Liver (tissue), 9 donors: Measurements from ENCODE around the gene ACOT11. TPM values are rescaled to one million over a fixed set of nuclear protein-coding genes. Genes with fewer than 3 reads are reported as not detected.

Experiments used
- DNase-seq: peaks from one replicate; pipeline ENCODE4 v3.0.0-alpha.2; 2017; ENCODE audit warnings: low spot score
- H3K27ac ChIP-seq, 2 donors: one replicate each; pipeline ENCODE4 v1.7.0; 2013; ENCODE audit warnings: inconsistent platforms in 2 of 2, low read length in 2 of 2, control low read depth in 1 of 2, low read depth in 1 of 2, mild to moderate bottlenecking in 1 of 2
- H3K27me3 ChIP-seq, 4 donors: one replicate each; pipeline versions ENCODE4 v1.6.1 to v1.7.0; 2013; ENCODE audit warnings: low read length in 3 of 4, inconsistent platforms in 1 of 4, mild to moderate bottlenecking in 1 of 4, moderate library complexity in 1 of 4; ENCODE audit not compliant: control insufficient read depth in 4 of 4, insufficient read depth in 4 of 4
- H3K36me3 ChIP-seq, 4 donors: one replicate each; pipeline versions ENCODE4 v1.6.1 to v1.7.0; 2013; ENCODE audit warnings: low read length in 3 of 4, mild to moderate bottlenecking in 3 of 4, low read depth in 1 of 4, moderate library complexity in 1 of 4; ENCODE audit not compliant: control insufficient read depth in 4 of 4, insufficient read depth in 3 of 4
- H3K4me1 ChIP-seq, 4 donors: one replicate each; pipeline versions ENCODE4 v1.6.1 to v1.7.0; 2013; ENCODE audit warnings: low read length in 3 of 4, mild to moderate bottlenecking in 3 of 4, moderate library complexity in 1 of 4; ENCODE audit not compliant: control insufficient read depth in 4 of 4, insufficient read depth in 4 of 4
- H3K4me3 ChIP-seq, 3 donors: one replicate each; pipeline versions ENCODE4 v1.6.1 to v1.7.0; 2013; ENCODE audit warnings: low read length in 3 of 3, control low read depth in 1 of 3, low read depth in 1 of 3, mild to moderate bottlenecking in 1 of 3
- H3K9ac ChIP-seq, 2 donors: one replicate each; pipeline ENCODE4 v1.7.0; 2013; ENCODE audit warnings: low read length in 2 of 2, mild to moderate bottlenecking in 2 of 2, moderate library complexity in 2 of 2, control low read depth in 1 of 2, low read depth in 1 of 2
- H3K9me3 ChIP-seq, 4 donors: one replicate each; pipeline versions ENCODE4 v1.6.1 to v1.7.0; 2013; ENCODE audit warnings: low read length in 3 of 4; ENCODE audit not compliant: control insufficient read depth in 4 of 4
- CTCF ChIP-seq: fragments of 150-350 bp; IDR thresholded peaks from 2 replicates; pipeline ENCODE4 v1.5.1; 2017; ENCODE audit warnings: improper control_type of control experiment, low read depth, low read length; ENCODE audit not compliant: missing input control
- EGR1 ChIP-seq, 2 donors: IDR thresholded peaks; 2 replicates each; pipeline ENCODE4 v1.6.1; 2016 to 2018; ENCODE audit warnings: antibody characterized with exemption in 2 of 2, low read depth in 2 of 2
- FOXA1 ChIP-seq: IDR thresholded peaks from 2 replicates; pipeline ENCODE4 v1.6.1; 2016; ENCODE audit warnings: antibody characterized with exemption
- FOXA2 ChIP-seq: IDR thresholded peaks from 2 replicates; pipeline ENCODE4 v1.6.1; 2016; ENCODE audit warnings: antibody characterized with exemption
- GABPA ChIP-seq, 2 donors: IDR thresholded peaks in 1 of 2; conservative IDR thresholded peaks in 1 of 2; 2 replicates each; pipeline ENCODE4 v1.6.1; 2016; ENCODE audit warnings: antibody characterized with exemption in 2 of 2, mild to moderate bottlenecking in 1 of 2, moderate library complexity in 1 of 2
- HNF4A ChIP-seq, 2 donors: conservative IDR thresholded peaks; 2 replicates each; pipeline ENCODE4 v1.6.1; 2016; ENCODE audit warnings: antibody characterized with exemption in 2 of 2, mild to moderate bottlenecking in 2 of 2
- HNF4G ChIP-seq: IDR thresholded peaks from 2 replicates; pipeline ENCODE4 v1.6.1; 2016; ENCODE audit warnings: antibody characterized with exemption
- JUND ChIP-seq, 2 donors: IDR thresholded peaks; 2 replicates each; pipeline ENCODE4 v1.6.1; 2016; ENCODE audit warnings: antibody characterized with exemption in 2 of 2
- REST ChIP-seq: IDR thresholded peaks from 2 replicates; pipeline ENCODE4 v1.6.1; 2016; ENCODE audit warnings: antibody characterized with exemption, mild to moderate bottlenecking
- TAF1 ChIP-seq: conservative IDR thresholded peaks from 2 replicates; pipeline ENCODE4 v1.6.1; 2016; ENCODE audit warnings: antibody characterized with exemption, mild to moderate bottlenecking
- WGBS: extraction: QIAGEN DNeasy Blood & Tissue Kit; methylation state at CpG from one replicate; pipeline ENCODE4 v1.1.7; 2013; 5-methylcytosine and 5-hydroxymethylcytosine counted together
- polyA plus RNA-seq, 2 donors: library from polyadenylated mRNA; stranded (reverse) in 1 of 2; unstranded in 1 of 2; fragments of 200-250 nt in 1 of 2; fragments of >200 nt in 1 of 2; fragmentation: Nextera tagmentation in 1 of 2; extraction: Ambion mirVana in 1 of 2; gene quantifications; one replicate each; pipeline versions ENCODE4 v1.2.1 to v1.2.3, GENCODE V29; 2013 to 2015
- total RNA-seq, 2 donors: library from RNA; depleted of rRNA; stranded (reverse); fragments of >200 nt; gene quantifications; one replicate each; pipeline ENCODE4 v1.2.3, GENCODE V29; 2014
- TF ChIP-seq, protein P1 (sequence below): IDR thresholded peaks from 2 replicates; pipeline ENCODE4 v1.6.1; 2016; ENCODE audit warnings: antibody characterized with exemption
- TF ChIP-seq, protein P2 (sequence below): IDR thresholded peaks from 2 replicates; pipeline ENCODE4 v1.6.1; 2016; ENCODE audit warnings: antibody characterized with exemption
- donor health status: healthy.
- donor health status: healthy.
- donor health status: healthy.
- donor health status: healthy.
- donor health status: healthy.

Gene ACOT11
- total and polyA plus RNA-seq, 4 donors, result 0.13 to 1.1 (median 0.50) TPM

DNA sequence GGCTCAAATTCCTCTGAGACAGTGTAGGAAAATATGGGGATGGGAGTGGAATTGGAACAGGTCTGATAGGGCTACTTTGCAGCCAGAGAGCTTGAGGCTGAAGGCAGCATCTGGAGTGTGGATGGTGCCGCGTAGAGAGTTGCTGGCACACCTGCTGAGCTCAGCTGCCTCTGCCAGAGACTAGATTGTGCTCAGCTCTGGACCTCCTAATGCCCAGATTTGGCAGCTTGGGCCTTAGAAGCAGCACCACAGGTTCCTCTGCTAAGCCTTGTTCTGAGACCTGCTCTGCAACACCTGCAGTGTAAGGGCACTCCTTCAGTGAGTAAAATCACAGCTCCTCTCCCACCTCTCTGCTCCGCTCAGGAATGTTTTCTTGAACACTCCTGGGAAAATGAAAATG, 23.3 kb downstream of the ACOT11 start:
- Histone ChIP-seq H3K4me1 (no peaks in the 10 kb centered on the region), H3K4me3 (no peak overlapping the region), H3K27me3 (no peaks in the 10 kb centered on the region), H3K9ac (no peak overlapping the region), H3K27ac (no peak overlapping the region), H3K9me3 (no peaks in the 10 kb centered on the region), H3K36me3 (no peaks in the 10 kb centered on the region)
- 97% methylated on average over 3 of the region's 3 CpGs for WGBS
- DNase-seq, result no peak
- TF ChIP-seq REST (no peak), HNF4G (no peak), CTCF (no peak), GABPA (IDR thresholded peaks at IDR 0.05 in 1 of 2, conservative IDR thresholded peaks at IDR 0.05 in 1 of 2) (no peak), FOXA2 (no peak), EGR1 (IDR thresholded peaks at IDR 0.05; ENCODE audit: low read depth in 2 of 2) (no peak), HNF4A (conservative IDR thresholded peaks at IDR 0.05) (no peak), TAF1 (no peak), JUND (IDR thresholded peaks at IDR 0.05) (no peak)
- TF ChIP-seq, protein P1, sequence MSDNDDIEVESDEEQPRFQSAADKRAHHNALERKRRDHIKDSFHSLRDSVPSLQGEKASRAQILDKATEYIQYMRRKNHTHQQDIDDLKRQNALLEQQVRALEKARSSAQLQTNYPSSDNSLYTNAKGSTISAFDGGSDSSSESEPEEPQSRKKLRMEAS, result no peak

DNA sequence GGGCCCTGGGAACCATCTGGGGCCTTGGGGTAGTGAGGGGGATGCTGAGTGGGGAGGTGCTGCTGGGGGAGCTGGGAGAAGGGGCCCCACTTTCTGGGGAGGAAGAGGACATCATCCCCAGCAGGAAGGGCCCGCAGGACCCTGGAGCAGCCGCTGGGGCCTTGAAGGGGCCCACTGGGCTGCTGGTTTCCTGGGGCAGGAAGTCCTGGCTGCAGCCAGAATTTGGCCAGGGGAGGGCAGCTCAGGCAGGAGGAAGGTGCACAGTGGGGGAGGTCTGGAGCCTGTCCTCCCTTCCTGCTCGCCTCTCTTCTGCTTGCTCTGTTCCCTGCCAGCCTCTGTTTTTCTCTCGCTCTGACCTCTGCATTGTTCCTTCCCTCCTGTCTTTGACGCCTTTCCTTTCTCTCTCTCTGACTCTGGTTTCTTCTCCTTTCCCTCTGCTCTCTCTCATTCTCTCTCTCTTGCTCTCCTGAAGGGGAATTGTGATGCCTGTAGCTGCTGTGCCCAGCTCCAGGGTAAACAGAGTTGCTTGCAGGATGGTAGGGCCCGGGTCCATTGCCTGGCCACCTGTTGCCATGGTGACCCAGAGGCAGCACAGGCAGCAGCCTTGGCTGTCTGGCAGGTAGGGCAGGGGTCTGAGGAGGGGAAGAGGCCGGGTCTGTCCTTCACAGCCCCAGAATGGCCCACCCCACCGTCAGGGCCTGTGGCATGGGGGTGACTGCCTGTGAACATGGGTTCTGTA, 23.9 kb downstream of the ACOT11 start:
- H3K4me3 ChIP-seq, result no peak overlapping the region
- no peak overlapping the region for H3K27ac ChIP-seq
- H3K4me1 ChIP-seq, result no peaks in the 10 kb centered on the region
- 64% methylated on average over 8 of the region's 8 CpGs for WGBS
- TF ChIP-seq, protein P2, sequence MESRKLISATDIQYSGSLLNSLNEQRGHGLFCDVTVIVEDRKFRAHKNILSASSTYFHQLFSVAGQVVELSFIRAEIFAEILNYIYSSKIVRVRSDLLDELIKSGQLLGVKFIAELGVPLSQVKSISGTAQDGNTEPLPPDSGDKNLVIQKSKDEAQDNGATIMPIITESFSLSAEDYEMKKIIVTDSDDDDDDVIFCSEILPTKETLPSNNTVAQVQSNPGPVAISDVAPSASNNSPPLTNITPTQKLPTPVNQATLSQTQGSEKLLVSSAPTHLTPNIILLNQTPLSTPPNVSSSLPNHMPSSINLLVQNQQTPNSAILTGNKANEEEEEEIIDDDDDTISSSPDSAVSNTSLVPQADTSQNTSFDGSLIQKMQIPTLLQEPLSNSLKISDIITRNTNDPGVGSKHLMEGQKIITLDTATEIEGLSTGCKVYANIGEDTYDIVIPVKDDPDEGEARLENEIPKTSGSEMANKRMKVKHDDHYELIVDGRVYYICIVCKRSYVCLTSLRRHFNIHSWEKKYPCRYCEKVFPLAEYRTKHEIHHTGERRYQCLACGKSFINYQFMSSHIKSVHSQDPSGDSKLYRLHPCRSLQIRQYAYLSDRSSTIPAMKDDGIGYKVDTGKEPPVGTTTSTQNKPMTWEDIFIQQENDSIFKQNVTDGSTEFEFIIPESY, result no peak
- TF ChIP-seq REST, result no peak
- no peak for TF ChIP-seq HNF4A (conservative IDR thresholded peaks at IDR 0.05)
- TF ChIP-seq CTCF, result no peak
- no peak for TF ChIP-seq FOXA1
- TF ChIP-seq FOXA2, result no peak
- no peak overlapping the region for H3K9ac ChIP-seq
- H3K36me3 ChIP-seq, result no peaks in the 10 kb centered on the region
- no peaks in the 10 kb centered on the region for H3K9me3 ChIP-seq
- no peaks in the 10 kb centered on the region for H3K27me3 ChIP-seq
- no peak for DNase-seq
